OCI-LY7 (cell line): ENCODE results near the gene CIZ1. TPM values are rescaled to one million over a fixed set of nuclear protein-coding genes. Genes with fewer than 3 reads are reported as not detected.

Source experiments
- BruUV-seq: library from RNA; stranded (reverse); fragments of 400-500 nt; replicated peaks from 2 replicates; lab custom pipeline; 2021; lab: Mats Ljungman, UMichigan
- CTCF ChIA-PET: fragments of 300-600 bp; sonication (Branson Sonifier 250); formaldehyde crosslinking; loops from one replicate; lab custom pipeline; 2022; ENCODE audit warnings: antibody characterized with exemption; ENCODE audit not compliant: unreplicated experiment; lab: Charles Lee
- POLR2A ChIA-PET: fragments of 300-600 bp; sonication (Branson Sonifier 250); formaldehyde crosslinking; loops from one replicate; lab custom pipeline; 2022; ENCODE audit warnings: antibody characterized with exemption; lab: Charles Lee
- DNase-seq: peaks from one replicate; pipeline ENCODE4 v3.0.0-alpha.2; 2015; ENCODE audit warnings: low spot score
- H2AFZ ChIP-seq: fragments of 200-600 bp; sonication (generic), shearing (Covaris generic); 2 replicates; pipeline ENCODE4 v1.6.1; 2014; ENCODE audit warnings: mild to moderate bottlenecking, antibody characterized with exemption, low read length, moderate library complexity
- H3K27ac ChIP-seq: fragments of 200-600 bp; sonication (generic); 2 replicates; pipeline ENCODE4 v1.5.1; 2014; ENCODE audit warnings: mixed run types, low read depth, mild to moderate bottlenecking, moderate library complexity, low read length, inconsistent platforms; ENCODE audit not compliant: poor library complexity, severe bottlenecking
- H3K36me3 ChIP-seq: fragments of 200-600 bp; sonication (generic); 2 replicates; pipeline ENCODE4 v1.6.1; 2014; ENCODE audit warnings: mild to moderate bottlenecking, antibody characterized with exemption, low read length, moderate library complexity, mixed read lengths; ENCODE audit not compliant: insufficient read depth
- H3K4me1 ChIP-seq: fragments of 200-600 bp; sonication (generic); 2 replicates; pipeline ENCODE4 v1.5.1; 2014; ENCODE audit warnings: mild to moderate bottlenecking, low read length; ENCODE audit not compliant: insufficient read depth, poor library complexity, severe bottlenecking
- H3K4me2 ChIP-seq: fragments of 200-600 bp; sonication (generic); 2 replicates; pipeline ENCODE4 v1.6.1; 2014; ENCODE audit warnings: mild to moderate bottlenecking, low read length
- H3K4me3 ChIP-seq: fragments of 200-600 bp; sonication (generic); 2 replicates; pipeline ENCODE4 v1.5.1; 2014; ENCODE audit warnings: mild to moderate bottlenecking, low read depth, low read length; ENCODE audit not compliant: poor library complexity, severe bottlenecking
- H3K79me2 ChIP-seq: fragments of 200-600 bp; sonication (generic); 2 replicates; pipeline ENCODE4 v1.6.1; 2016; ENCODE audit warnings: low read depth, mild to moderate bottlenecking, low read length, moderate library complexity, mixed read lengths; ENCODE audit not compliant: insufficient read depth
- H3K9me2 ChIP-seq: fragments of 200-600 bp; sonication (generic); 2 replicates; pipeline ENCODE4 v1.6.1; 2016; ENCODE audit warnings: mild to moderate bottlenecking, low read length, mixed read lengths; ENCODE audit not compliant: insufficient read depth
- H3K9me3 ChIP-seq: fragments of 200-600 bp; sonication (generic); 2 replicates; pipeline ENCODE4 v1.6.1; 2014; ENCODE audit warnings: mild to moderate bottlenecking, mixed run types, low read length, mixed read lengths
- H4K20me1 ChIP-seq: fragments of 200-600 bp; sonication (generic); 2 replicates; pipeline ENCODE4 v1.6.1; 2014; ENCODE audit warnings: mild to moderate bottlenecking, antibody characterized with exemption, low read length, moderate library complexity, mixed read lengths; ENCODE audit not compliant: insufficient read depth
- CTCF ChIP-seq: fragments of 200-600 bp; sonication (generic); conservative IDR thresholded peaks from 2 replicates; pipeline ENCODE4 v1.5.1; 2014; ENCODE audit warnings: mild to moderate bottlenecking, antibody characterized with exemption, low read length, moderate library complexity, mixed read lengths
- EZH2phosphoT487 ChIP-seq: fragments of 200-600 bp; sonication (generic); IDR thresholded peaks from 2 replicates; pipeline ENCODE4 v1.6.1; 2018; ENCODE audit warnings: low read depth, borderline replicate concordance, mild to moderate bottlenecking, mixed run types, antibody characterized with exemption, low read length, moderate library complexity, mixed read lengths
- intact Hi-C: fragments of 100-400 bp; cut with micrococcal nuclease; formaldehyde crosslinking; loops from one replicate; pipeline ENCODE4 v1.10.0; 2022; ENCODE audit not compliant: unreplicated experiment
- total RNA-seq, 2 experiments: library from RNA; depleted of rRNA in 1 of 2; stranded (reverse); fragments of >200 nt in 1 of 2; shearing (Covaris generic) in 1 of 2; gene quantifications; 2 replicates each; pipeline ENCODE4 v1.2.3, GENCODE V29; 2014 to 2022

The CIZ1 gene
- total RNA-seq, 2 experiments from 2014 or later: 45.4 to 121 TPM

DNA sequence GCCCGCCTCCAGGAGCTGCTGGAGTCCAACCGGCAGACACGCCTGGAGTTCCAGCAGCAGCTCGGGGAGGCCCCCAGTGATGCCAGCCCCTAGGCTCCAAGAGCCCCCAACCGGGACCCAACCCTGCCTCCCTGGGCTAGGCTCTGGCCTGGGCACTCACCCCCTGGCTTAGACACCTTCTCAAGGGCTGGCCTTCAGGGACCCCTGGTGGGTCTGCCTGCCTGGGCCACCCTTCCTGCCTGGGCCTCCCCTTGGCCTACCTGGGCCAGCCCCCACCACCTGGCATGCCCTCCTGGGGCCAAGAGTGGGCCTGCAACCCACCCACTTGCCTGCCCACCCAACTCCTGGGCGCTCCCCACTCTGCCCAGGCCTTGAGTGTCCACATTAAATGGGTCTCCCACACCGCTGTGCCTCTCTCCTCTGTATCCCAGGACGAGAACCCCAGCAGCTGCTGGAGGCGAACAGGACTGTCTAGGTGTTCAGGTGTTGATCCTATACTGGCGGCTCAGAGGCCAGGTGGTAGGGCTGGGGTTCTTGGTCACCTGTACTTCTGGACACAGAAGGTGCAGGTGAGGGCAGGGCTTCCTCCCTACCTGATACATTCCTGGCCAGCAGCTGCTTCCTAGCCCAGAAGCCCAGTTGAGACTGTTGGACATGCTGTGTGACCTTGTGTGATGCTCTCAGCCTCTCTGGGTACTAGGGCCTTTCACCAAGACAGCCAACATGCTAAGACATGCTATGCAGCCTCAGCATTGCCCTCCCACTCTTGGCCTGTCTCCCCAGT lies 27.7 kb downstream of the CIZ1 start:
- CTCF ChIA-PET: no interaction called here
- POLR2A ChIA-PET: interaction anchor here (0.6 kb wide), 1 partner anchor 591 kb away, joined by 3 read pairs; no protein-coding TSS in a partner anchor
- BruUV-seq: TSS peak; percentile 64
- H3K79me2 ChIP-seq: peaks cover 4% of the 10 kb centered on the region; the same call in 1 of the 2 replicates
- no peaks in the 10 kb centered on the region for H3K9me2 ChIP-seq
- no peak overlapping the region for H2AFZ ChIP-seq
- H3K4me1 ChIP-seq: peaks cover 14% of the 10 kb centered on the region
- no peak for DNase-seq
- intact Hi-C loops: no loop called here
- no peaks in the 10 kb centered on the region for H3K9me3 ChIP-seq
- TF ChIP-seq CTCF: no peak
- no peak for TF ChIP-seq EZH2phosphoT487
- H3K27ac ChIP-seq: no peak overlapping the region
- no peak overlapping the region for H3K4me3 ChIP-seq
- no peaks in the 10 kb centered on the region for H4K20me1 ChIP-seq
- H3K36me3 ChIP-seq: peaks cover 59% of the 10 kb centered on the region
- no peak overlapping the region for H3K4me2 ChIP-seq

DNA sequence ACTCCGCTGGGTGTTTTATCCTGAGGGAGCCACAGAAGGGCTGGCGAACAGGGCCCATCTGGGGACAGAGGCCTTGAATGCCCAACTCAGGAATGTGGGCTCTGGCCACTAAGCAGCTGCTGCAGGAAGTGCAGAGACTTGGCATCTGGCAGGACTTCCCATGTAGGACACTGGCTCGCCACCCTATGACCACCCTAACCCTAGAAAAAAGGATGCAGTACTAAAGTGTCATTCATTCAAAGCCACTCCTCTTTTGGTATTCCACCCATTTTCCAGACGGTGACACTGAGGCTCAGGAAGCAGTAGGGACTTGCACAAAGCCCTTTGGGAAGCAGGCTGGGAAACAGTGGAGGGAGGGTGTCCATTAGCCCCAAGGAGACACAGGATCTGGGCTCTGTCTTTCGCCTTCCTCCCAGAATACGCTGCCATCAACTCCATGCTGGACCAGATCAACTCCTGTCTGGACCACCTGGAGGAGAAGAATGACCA lies 28.3 kb downstream of the CIZ1 start:
- peaks cover 54% of the 10 kb centered on the region for H3K36me3 ChIP-seq
- H3K4me2 ChIP-seq: no peak overlapping the region
- H4K20me1 ChIP-seq: no peaks in the 10 kb centered on the region
- no peak overlapping the region for H2AFZ ChIP-seq
- H3K4me3 ChIP-seq: no peak overlapping the region
- POLR2A ChIA-PET: no interaction called here
- H3K79me2 ChIP-seq: peaks cover 4% of the 10 kb centered on the region; the same call in 1 of the 2 replicates
- TF ChIP-seq EZH2phosphoT487: no peak
- no peak for TF ChIP-seq CTCF
- intact Hi-C loops: no loop called here
- no peaks in the 10 kb centered on the region for H3K9me2 ChIP-seq
- DNase-seq: no peak
- no peaks in the 10 kb centered on the region for H3K9me3 ChIP-seq
- peaks cover 14% of the 10 kb centered on the region for H3K4me1 ChIP-seq
- no TSS peak for BruUV-seq
- CTCF ChIA-PET: no interaction called here
- no peak overlapping the region for H3K27ac ChIP-seq
